ENCODE data around the gene SPTBN5.

SPTBN5 gene

DNA sequence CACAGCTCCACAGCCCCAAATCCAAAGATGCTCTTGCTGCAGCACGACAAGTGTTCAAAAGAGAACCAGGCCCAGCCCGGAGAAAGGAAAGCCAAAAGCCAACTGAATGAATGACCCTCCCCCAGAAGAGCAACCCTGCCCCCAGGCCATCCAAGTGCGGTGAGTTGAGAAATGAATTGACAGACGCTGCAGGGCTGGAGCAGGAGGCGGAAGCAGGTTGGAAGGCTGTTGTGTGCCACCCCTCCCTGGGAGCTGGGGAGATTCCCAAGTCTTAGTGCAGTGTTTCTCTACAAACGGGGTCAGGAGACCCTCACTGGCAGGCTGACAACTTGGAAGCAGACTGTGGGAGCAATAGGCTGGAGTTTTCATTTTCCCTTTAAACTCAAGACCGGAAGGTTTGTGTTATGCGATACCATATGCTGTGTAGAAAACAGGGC, 3.5 kb upstream of the SPTBN5 start:
- no peak overlapping the region for H3K4me3 ChIP-seq (ENCODE audit: control insufficient read depth, low read depth, low read length)
- no peak for DNase-seq (ENCODE audit: low read depth)
- TF ChIP-seq, protein P1, sequence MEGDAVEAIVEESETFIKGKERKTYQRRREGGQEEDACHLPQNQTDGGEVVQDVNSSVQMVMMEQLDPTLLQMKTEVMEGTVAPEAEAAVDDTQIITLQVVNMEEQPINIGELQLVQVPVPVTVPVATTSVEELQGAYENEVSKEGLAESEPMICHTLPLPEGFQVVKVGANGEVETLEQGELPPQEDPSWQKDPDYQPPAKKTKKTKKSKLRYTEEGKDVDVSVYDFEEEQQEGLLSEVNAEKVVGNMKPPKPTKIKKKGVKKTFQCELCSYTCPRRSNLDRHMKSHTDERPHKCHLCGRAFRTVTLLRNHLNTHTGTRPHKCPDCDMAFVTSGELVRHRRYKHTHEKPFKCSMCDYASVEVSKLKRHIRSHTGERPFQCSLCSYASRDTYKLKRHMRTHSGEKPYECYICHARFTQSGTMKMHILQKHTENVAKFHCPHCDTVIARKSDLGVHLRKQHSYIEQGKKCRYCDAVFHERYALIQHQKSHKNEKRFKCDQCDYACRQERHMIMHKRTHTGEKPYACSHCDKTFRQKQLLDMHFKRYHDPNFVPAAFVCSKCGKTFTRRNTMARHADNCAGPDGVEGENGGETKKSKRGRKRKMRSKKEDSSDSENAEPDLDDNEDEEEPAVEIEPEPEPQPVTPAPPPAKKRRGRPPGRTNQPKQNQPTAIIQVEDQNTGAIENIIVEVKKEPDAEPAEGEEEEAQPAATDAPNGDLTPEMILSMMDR (IDR thresholded peaks at IDR 0.05; ENCODE audit: control insufficient read depth, insufficient read depth, low read depth, low read length, missing control alignments): no peak

DNA sequence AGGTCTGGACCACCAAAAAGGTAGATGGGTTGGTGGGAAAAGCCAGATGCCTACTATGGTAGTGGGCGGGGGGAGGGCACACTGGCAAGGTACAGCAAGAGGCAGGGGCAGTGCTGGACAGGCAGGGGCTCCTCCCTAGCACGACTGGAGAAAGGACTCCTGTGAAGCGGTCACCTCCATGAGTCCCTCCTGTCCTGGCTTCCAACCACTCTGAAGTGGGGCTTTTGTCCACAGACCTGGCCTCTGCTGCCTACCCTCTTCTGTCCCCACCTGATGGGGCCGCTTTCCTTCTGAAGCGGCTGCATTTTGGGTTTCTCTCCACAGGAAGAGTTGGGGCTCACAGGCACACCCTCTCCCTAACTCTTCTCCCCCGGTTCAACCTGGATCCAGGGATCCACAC, 2.7 kb upstream of the SPTBN5 start:
- no peak overlapping the region for H3K4me3 ChIP-seq (ENCODE audit: control insufficient read depth, low read depth, low read length)
- no peak for DNase-seq (ENCODE audit: low read depth)
- TF ChIP-seq, protein P1 (IDR thresholded peaks at IDR 0.05; ENCODE audit: control insufficient read depth, insufficient read depth, low read depth, low read length, missing control alignments): no peak

DNA sequence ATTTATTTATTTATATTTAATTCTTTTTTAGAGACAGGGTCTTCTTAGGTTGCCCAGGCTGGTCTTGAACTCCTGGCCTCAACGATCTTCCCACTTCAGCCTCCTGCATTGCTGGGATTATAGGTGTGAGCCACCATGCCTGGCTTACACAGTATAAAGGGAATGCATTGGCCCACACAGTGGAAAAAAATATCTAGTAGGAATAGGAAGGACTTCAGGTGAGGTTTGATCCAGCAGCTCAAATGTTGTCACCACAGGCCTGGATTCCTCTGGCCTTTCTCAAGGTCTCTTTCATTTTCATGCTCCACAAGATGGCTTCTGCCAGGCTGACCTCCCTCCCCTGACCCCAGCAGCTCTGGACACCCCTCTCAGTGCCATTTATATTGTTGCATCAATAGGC, 2.1 kb upstream of the SPTBN5 start:
- no peak for DNase-seq (ENCODE audit: low read depth)
- TF ChIP-seq, protein P1 (IDR thresholded peaks at IDR 0.05; ENCODE audit: control insufficient read depth, insufficient read depth, low read depth, low read length, missing control alignments): no peak
- no peak overlapping the region for H3K4me3 ChIP-seq (ENCODE audit: control insufficient read depth, low read depth, low read length)

DNA sequence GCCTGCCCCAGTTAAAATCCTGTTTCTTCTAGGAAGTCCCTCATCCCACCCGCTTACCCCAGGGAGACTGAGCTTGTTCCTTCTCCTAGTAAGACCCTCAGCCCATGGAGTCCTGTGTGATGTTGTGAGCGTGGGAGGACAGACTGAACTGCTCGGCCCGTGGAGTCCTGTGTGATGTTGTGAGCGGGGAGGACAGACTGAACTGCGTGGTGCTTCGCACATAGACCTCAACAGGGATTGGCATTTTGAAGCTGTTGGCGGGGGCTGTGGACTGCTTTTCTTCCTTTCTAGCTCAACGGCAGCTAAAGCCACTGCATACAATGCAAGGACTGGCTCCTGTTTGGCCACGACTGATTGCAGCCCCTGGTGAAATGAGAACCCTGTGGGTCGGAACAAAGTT, 1.6 kb upstream of the SPTBN5 start:
- TF ChIP-seq, protein P1 (IDR thresholded peaks at IDR 0.05; ENCODE audit: control insufficient read depth, insufficient read depth, low read depth, low read length, missing control alignments): no peak
- H3K4me3 ChIP-seq (ENCODE audit: control insufficient read depth, low read depth, low read length): no peak overlapping the region
- DNase-seq (ENCODE audit: low read depth): no peak

DNA sequence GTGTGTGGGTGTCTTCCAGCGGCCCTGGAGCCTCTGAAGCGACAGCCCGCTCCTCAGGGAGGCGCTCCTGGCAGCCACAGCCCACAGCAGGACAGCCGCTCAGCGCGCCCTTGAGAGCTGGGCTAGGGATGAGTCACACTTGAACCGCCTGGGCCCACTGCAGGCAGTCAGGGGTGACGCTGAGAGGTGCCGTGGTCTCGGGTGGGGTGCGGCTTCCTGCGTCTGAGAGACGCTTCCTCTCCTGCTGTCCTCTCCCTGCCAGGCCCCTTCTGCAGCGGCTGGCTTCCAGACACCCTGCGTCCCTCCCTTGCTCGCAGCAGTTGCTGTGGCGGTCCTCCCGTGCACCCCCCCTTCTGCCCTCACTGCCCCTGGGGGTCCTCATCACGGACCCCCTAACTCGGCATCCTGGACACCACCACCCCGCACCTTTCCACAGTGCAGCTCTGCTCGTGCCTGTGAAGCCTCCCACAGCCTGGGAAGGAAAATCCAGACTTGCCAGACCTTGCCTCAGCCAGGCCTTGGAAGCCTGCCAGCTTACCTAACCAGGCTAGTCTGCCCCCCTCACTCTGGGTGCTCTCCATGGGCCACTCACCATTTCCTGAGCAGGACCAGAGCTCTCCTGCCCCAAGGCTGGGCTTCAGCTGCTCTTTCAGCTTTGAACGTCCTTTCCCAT, 1.1 kb upstream of the SPTBN5 start:
- no peak overlapping the region for H3K4me3 ChIP-seq (ENCODE audit: control insufficient read depth, low read depth, low read length)
- TF ChIP-seq, protein P1 (IDR thresholded peaks at IDR 0.05; ENCODE audit: control insufficient read depth, insufficient read depth, low read depth, low read length, missing control alignments): no peak
- DNase-seq (ENCODE audit: low read depth): no peak

DNA sequence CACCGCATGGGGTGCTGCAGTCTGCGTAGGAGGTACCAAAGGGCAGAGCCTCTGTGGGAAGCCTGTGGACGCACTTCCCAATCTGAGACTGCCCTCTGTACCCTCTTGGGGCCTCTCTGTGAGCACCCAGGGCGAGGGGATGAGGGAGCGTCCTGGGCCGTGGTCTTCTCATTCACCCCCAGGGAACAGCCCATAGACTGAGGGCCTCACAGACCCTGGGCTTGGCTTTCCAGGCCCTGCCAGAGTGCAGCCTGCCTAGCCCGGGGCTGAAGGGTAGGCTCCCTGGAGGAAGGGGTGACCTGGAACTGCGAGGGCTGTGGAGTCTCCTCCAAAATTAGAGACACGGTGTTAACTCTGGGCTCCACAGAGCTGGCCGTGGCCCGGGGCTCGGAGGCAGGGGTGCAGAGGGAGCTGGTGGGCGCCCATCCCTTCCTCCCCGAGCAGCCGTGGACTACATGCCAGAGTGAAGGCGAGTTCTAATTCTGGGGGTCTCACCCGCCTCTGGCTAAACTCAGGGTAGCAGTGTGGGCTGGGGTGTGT, 468 bp upstream of the SPTBN5 start:
- no peak overlapping the region for H3K4me3 ChIP-seq (ENCODE audit: control insufficient read depth, low read depth, low read length)
- TF ChIP-seq, protein P1 (IDR thresholded peaks at IDR 0.05; ENCODE audit: control insufficient read depth, insufficient read depth, low read depth, low read length, missing control alignments): no peak
- DNase-seq (ENCODE audit: low read depth): no peak
